ENCODE results near the gene NTN4. TPM values are rescaled to one million over a fixed set of nuclear protein-coding genes. Genes with fewer than 3 reads are reported as not detected.
A peak's percentile ranks its signal among the peaks of the same experiment; 100 is the strongest.

Gene NTN4
- total RNA-seq, 6 experiments from 2014 or later, result 51.3 to 117 (median 101) TPM

GRCh38 chr12:95764848-95765247 lies 25.7 kb downstream of the NTN4 start:
- H3K36me3 Mint-ChIP-seq (ENCODE audit: low read depth), result peaks cover 28% of the 10 kb centered on the region
- peak overlapping the region; percentile 38; the same call in 1 of the 2 replicates for H3K4me3 Mint-ChIP-seq
- H3K27me3 Mint-ChIP-seq (ENCODE audit: insufficient read depth), result no peaks in the 10 kb centered on the region; the same call in 1 of the 2 replicates
- no peaks in the 10 kb centered on the region for H3K9me3 Mint-ChIP-seq
- H3K27ac Mint-ChIP-seq, result no peak overlapping the region
- peaks cover 71% of the 10 kb centered on the region for H3K4me1 Mint-ChIP-seq (ENCODE audit: low read depth)
- no peak for DNase-seq
- TF ChIP-seq, protein P1, sequence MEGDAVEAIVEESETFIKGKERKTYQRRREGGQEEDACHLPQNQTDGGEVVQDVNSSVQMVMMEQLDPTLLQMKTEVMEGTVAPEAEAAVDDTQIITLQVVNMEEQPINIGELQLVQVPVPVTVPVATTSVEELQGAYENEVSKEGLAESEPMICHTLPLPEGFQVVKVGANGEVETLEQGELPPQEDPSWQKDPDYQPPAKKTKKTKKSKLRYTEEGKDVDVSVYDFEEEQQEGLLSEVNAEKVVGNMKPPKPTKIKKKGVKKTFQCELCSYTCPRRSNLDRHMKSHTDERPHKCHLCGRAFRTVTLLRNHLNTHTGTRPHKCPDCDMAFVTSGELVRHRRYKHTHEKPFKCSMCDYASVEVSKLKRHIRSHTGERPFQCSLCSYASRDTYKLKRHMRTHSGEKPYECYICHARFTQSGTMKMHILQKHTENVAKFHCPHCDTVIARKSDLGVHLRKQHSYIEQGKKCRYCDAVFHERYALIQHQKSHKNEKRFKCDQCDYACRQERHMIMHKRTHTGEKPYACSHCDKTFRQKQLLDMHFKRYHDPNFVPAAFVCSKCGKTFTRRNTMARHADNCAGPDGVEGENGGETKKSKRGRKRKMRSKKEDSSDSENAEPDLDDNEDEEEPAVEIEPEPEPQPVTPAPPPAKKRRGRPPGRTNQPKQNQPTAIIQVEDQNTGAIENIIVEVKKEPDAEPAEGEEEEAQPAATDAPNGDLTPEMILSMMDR (IDR thresholded peaks at IDR 0.05), result no peak

- TF ChIP-seq, protein P1 (IDR thresholded peaks at IDR 0.05), result no peak
- Mint-ChIP-seq H3K27me3 (ENCODE audit: insufficient read depth) (no peaks in the 10 kb centered on the region; the same call in 1 of the 2 replicates), H3K27ac (peak overlapping the region; percentile 30), H3K4me3 (peak overlapping the region; percentile 22; the same call in 1 of the 2 replicates), H3K4me1 (ENCODE audit: low read depth) (peaks cover 65% of the 10 kb centered on the region), H3K36me3 (ENCODE audit: low read depth) (peaks cover 32% of the 10 kb centered on the region), H3K9me3 (peaks cover 9% of the 10 kb centered on the region)
- DNase-seq, result peak; percentile 67
Measured at GRCh38 chr12:95763809-95764253, 26.7 kb downstream of the NTN4 start.

DNA sequence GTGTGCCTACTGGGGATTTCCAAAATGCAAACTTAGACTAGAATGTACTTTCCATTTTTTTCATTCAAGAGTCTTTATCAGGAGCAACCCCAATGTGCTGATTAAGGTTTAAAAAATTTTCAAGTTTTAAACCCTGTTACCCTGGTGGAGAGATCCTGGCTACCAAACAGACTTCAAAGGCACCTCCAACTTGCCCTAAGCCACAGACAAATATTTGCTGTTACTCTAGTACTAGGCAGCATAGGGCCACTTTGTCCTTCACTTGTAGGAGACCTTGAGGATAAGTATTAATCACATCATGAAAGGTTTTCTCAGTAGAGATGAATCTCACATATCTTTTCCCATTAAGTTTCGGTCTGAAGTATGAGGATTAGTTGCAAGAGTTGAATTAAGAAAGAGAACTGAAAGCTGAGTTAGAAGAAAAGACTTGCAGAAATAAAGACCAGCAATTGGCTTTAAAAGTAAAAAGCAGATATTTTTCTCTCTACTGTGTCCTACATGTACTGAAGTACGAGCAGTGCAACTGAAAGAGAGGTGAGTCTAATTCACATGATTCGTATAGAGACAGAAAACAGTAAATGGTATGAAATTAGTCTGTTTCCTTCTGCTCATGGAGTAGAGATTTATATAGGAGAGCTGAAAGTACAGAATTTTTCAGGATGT lies 28.3 kb downstream of the NTN4 start:
- Mint-ChIP-seq H3K27me3 (ENCODE audit: insufficient read depth) (no peaks in the 10 kb centered on the region; the same call in 1 of the 2 replicates), H3K4me3 (no peak overlapping the region), H3K4me1 (ENCODE audit: low read depth) (peaks cover 50% of the 10 kb centered on the region), H3K36me3 (ENCODE audit: low read depth) (peaks cover 25% of the 10 kb centered on the region), H3K9me3 (peaks cover 9% of the 10 kb centered on the region), H3K27ac (no peak overlapping the region)
- no peak for DNase-seq
- TF ChIP-seq, protein P1 (IDR thresholded peaks at IDR 0.05), result no peak

DNA sequence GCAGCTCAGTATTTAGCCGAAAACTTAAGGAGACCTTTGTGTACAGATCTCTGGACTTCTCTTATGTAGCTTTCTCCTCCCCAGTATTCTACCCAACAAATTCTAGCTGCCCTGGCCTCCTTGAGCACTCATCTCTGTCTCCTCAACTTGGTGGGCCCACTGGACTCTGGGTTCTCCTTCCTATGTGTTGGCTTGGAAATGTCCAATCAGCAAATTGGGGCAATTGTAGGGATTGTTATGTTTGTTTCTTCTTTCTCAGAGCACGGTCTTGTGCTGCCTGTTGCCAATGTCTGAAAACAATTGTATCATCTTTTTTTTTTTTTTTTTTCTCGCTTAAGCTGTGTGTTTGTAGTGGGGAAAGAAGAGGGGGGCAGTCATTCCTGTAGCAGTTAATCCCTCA lies 30.2 kb downstream of the NTN4 start:
- H3K27ac Mint-ChIP-seq, result no peak overlapping the region
- peaks cover 35% of the 10 kb centered on the region for H3K4me1 Mint-ChIP-seq (ENCODE audit: low read depth)
- H3K27me3 Mint-ChIP-seq (ENCODE audit: insufficient read depth), result peaks cover 2% of the 10 kb centered on the region
- peaks cover 9% of the 10 kb centered on the region for H3K9me3 Mint-ChIP-seq
- no peak overlapping the region for H3K4me3 Mint-ChIP-seq
- peaks cover 18% of the 10 kb centered on the region for H3K36me3 Mint-ChIP-seq (ENCODE audit: low read depth)
- no peak for DNase-seq
- TF ChIP-seq, protein P1 (IDR thresholded peaks at IDR 0.05), result no peak

DNA sequence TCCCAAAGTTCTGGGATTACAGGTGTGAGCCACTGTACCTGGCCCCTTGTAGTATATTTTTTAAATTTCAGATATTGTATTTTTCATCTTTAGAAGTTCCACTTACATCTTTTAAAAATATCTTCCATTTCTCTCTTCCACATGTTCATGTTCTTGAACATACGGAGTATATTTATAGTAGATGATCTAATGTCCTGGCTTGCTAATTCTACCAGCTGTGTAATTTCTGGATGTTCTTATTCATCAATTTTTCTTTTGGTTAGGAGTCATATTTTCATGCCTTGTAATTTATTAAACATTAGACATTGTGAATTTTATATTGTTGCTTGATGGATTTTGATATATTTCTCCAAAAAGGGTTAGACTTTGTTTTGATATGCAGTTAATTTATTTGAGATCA lies 30.8 kb downstream of the NTN4 start:
- Mint-ChIP-seq H3K4me1 (ENCODE audit: low read depth) (peaks cover 28% of the 10 kb centered on the region), H3K27ac (no peak overlapping the region), H3K9me3 (peaks cover 9% of the 10 kb centered on the region), H3K27me3 (ENCODE audit: insufficient read depth) (peaks cover 2% of the 10 kb centered on the region), H3K4me3 (no peak overlapping the region), H3K36me3 (ENCODE audit: low read depth) (peaks cover 18% of the 10 kb centered on the region)
- DNase-seq, result no peak
- TF ChIP-seq, protein P1 (IDR thresholded peaks at IDR 0.05), result no peak
